HAP-1 (cell line): ENCODE data around the gene MSTN.
A peak's percentile ranks its signal among the peaks of the same experiment; 100 is the strongest.

ENCODE experiments used
- DNase-seq, 2 experiments: peaks; one replicate each; pipeline ENCODE4 v3.0.0-alpha.2; 2016 to 2020; ENCODE audit warnings: low spot score in 2 of 2
- H3K27me3 ChIP-seq: fragments of 250-450 bp; sonication (Bioruptor Pico); 2 replicates; pipeline ENCODE4 v1.5.1; 2020; ENCODE audit warnings: low read depth, mild to moderate bottlenecking, moderate library complexity
- H3K36me3 ChIP-seq: fragments of 250-450 bp; sonication (Bioruptor Pico); replicated peaks from 2 replicates; pipeline ENCODE4 v1.5.1; 2020; ENCODE audit warnings: mild to moderate bottlenecking
- H3K4me1 ChIP-seq: fragments of 250-450 bp; sonication (Bioruptor Pico); 2 replicates; pipeline ENCODE4 v1.5.1; 2020; ENCODE audit warnings: mild to moderate bottlenecking
- H3K4me3 ChIP-seq: fragments of 250-450 bp; sonication (Bioruptor Pico); 2 replicates; pipeline ENCODE4 v1.5.1; 2020; ENCODE audit warnings: mild to moderate bottlenecking, moderate library complexity
- H3K9me3 ChIP-seq: fragments of 250-450 bp; sonication (Bioruptor Pico); 2 replicates; pipeline ENCODE4 v1.5.1; 2020; ENCODE audit warnings: mild to moderate bottlenecking, moderate library complexity
- in situ Hi-C: fragments of 300-500 bp; cut with MboI; formaldehyde crosslinking; loops from 3 replicates; pipeline ENCODE4 v1.14.3; 2020; ENCODE audit warnings: low sequenced_read_pairs, inconsistent platforms, mixed read lengths

Gene MSTN

GRCh38 chr2:190088917-190089316, 26.4 kb upstream of the MSTN start:
- Histone ChIP-seq H3K4me1 (no peaks in the 10 kb centered on the region), H3K9me3 (no peaks in the 10 kb centered on the region), H3K4me3 (no peak overlapping the region), H3K27me3 (no peaks in the 10 kb centered on the region), H3K36me3 (no peaks in the 10 kb centered on the region)
- in situ Hi-C loops, result loop anchor here (10.0 to 25.0 kb wide), 2 partner anchors 286 to 423 kb away; no protein-coding TSS in a partner anchor
- peak; percentile 54 to 70 for DNase-seq

DNA sequence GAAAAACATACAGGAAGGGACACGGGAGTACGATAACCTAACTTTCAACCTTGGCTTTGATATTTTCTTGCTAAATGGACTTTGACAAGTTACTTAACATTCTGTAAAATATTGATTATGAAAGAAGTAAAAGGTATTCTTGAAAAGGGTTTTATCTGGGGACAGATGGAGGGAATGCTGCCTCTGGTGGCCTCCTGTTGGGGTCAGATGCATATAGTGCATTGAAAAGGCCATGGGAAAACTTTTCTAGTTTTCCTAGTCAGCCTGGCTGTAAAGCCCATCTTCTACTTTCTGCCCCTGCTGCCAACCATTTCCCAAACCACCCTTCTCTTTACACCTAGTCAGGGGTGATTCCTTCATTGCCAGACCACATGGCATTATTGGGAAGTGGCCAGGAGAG, 22.2 kb upstream of the MSTN start:
- in situ Hi-C loops, result loop anchor here (10.0 to 25.0 kb wide), 2 partner anchors 290 to 428 kb away; no protein-coding TSS in a partner anchor
- no peak overlapping the region for H3K4me3 ChIP-seq
- H3K4me1 ChIP-seq, result no peaks in the 10 kb centered on the region
- H3K36me3 ChIP-seq, result no peaks in the 10 kb centered on the region
- no peaks in the 10 kb centered on the region for H3K9me3 ChIP-seq
- H3K27me3 ChIP-seq, result no peaks in the 10 kb centered on the region
- no peak for DNase-seq

GRCh38 chr2:190082118-190082517, 19.6 kb upstream of the MSTN start:
- in situ Hi-C loops, result loop anchor here (10.0 to 25.0 kb wide), 2 partner anchors 293 to 430 kb away; no protein-coding TSS in a partner anchor

DNA sequence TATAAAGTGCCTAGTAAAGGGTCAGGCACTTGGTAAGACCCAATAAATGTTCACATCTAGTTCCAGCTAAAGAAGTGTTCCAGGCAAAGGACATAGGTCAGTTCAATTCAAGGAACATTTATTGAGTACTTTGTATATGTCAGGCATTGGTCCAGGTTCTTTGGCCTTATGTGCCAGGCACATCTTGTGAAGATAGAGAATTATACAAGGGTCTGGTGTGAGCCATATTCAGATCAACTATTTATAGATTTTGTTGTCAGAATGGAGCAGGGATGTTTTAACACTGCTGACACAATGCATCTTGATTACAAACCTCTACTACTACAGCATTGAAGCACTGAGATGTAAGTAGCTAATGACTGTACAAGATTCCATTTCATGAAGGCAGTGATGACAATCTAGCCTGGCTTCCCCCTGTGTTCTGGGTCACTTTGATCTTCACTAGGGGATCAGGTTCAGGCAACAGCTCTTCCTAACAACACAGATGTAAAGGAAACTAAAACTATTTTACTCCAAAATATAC, 18.1 kb upstream of the MSTN start:
- no peak overlapping the region for H3K4me3 ChIP-seq
- H3K9me3 ChIP-seq, result no peaks in the 10 kb centered on the region
- in situ Hi-C loops, result loop anchor here (10.0 to 25.0 kb wide), 2 partner anchors 294 to 432 kb away; no protein-coding TSS in a partner anchor
- H3K27me3 ChIP-seq, result no peaks in the 10 kb centered on the region
- H3K4me1 ChIP-seq, result no peaks in the 10 kb centered on the region
- no peaks in the 10 kb centered on the region for H3K36me3 ChIP-seq
- no peak for DNase-seq

More at GRCh38 chr2:190082118-190082517, 19.6 kb upstream of the MSTN start:
- H3K36me3 ChIP-seq, result no peaks in the 10 kb centered on the region
- no peak for DNase-seq
- H3K4me3 ChIP-seq, result no peak overlapping the region
- H3K4me1 ChIP-seq, result no peaks in the 10 kb centered on the region
- no peaks in the 10 kb centered on the region for H3K9me3 ChIP-seq
- H3K27me3 ChIP-seq, result no peaks in the 10 kb centered on the region

DNA sequence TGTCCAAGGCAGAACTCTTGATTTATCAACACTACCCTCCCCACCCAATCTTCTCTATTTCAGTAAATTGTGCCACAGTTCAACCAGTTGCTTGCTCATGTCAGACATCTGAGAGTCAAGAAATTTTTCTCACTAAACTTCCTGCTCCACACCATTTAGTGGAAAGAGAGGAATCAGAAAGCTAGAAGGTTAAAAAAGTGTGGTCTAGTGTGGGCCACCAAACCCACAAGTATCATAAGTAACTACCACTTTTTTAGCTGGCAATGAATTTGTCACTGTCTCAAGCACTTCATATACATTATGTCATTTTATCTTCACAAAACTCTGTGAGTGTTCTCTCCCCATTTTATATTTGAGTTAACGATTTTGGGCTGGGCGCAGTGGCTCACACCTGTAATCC, 16.6 kb upstream of the MSTN start:
- DNase-seq, result no peak
- Histone ChIP-seq H3K27me3 (no peaks in the 10 kb centered on the region), H3K9me3 (no peaks in the 10 kb centered on the region), H3K36me3 (no peaks in the 10 kb centered on the region), H3K4me3 (no peak overlapping the region), H3K4me1 (no peaks in the 10 kb centered on the region)
- in situ Hi-C loops, result loop anchor here (25.0 kb wide), 1 partner anchor 433 kb away; no protein-coding TSS in a partner anchor

DNA sequence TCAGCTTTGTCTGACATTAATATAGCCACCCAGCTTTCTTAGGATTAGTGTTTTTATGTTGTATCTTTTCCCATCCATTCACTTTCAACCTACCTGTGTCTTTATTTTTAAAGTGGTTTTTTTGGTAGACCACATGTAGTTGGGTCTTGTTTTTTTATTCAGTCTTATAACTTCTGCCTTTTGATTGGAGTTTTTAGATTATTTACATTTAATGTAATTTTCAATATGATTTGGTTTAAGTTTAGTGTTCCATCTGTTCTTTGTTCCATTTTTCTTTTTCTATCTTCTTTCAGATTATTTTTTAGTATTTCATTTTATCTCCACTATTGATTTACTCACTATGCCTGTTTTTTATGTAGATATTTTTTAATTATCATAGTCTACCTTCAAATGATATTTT, 13.1 kb upstream of the MSTN start:
- in situ Hi-C loops, result loop anchor here (25.0 kb wide), 1 partner anchor 437 kb away; no protein-coding TSS in a partner anchor
- no peaks in the 10 kb centered on the region for H3K36me3 ChIP-seq
- H3K9me3 ChIP-seq, result no peaks in the 10 kb centered on the region
- no peak for DNase-seq
- H3K4me3 ChIP-seq, result no peak overlapping the region
- H3K27me3 ChIP-seq, result no peaks in the 10 kb centered on the region
- no peaks in the 10 kb centered on the region for H3K4me1 ChIP-seq

GRCh38 chr2:190069936-190070696, 7.6 kb upstream of the MSTN start:
- DNase-seq, result peak; percentile 50 to 59
- no peaks in the 10 kb centered on the region for H3K9me3 ChIP-seq
- H3K27me3 ChIP-seq, result no peaks in the 10 kb centered on the region
- no peak overlapping the region for H3K4me3 ChIP-seq
- H3K36me3 ChIP-seq, result no peaks in the 10 kb centered on the region
- in situ Hi-C loops, result no loop called here
- H3K4me1 ChIP-seq, result no peaks in the 10 kb centered on the region

DNA sequence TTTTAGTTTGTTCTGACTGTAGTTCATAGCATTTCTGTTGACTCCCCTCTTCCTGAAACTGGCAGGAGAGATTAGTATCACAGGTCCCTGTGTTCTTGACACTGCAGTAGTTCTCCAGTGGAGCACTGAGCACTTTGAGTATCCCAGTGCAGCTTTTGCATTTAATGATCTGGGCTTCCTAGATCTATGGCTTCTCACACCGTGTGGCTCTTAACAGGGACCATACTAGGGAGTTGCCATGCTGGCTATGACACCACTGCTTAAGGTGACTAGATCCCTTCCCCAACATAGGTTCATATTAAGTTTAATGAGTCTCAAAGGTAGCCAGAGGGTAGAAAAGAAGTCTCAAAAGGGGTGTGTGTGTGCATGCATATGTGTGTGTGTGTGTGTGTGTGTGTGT, 6.2 kb upstream of the MSTN start:
- in situ Hi-C loops, result no loop called here

GRCh38 chr2:190065839-190066238, 3.3 kb upstream of the MSTN start:
- DNase-seq, result no peak
- Histone ChIP-seq H3K9me3 (no peaks in the 10 kb centered on the region), H3K36me3 (no peaks in the 10 kb centered on the region), H3K4me3 (no peak overlapping the region), H3K27me3 (no peaks in the 10 kb centered on the region), H3K4me1 (no peaks in the 10 kb centered on the region)
- in situ Hi-C loops, result no loop called here

More for the DNA sequence above, 6.2 kb upstream of the MSTN start:
- no peak for DNase-seq
- no peaks in the 10 kb centered on the region for H3K36me3 ChIP-seq
- no peak overlapping the region for H3K4me3 ChIP-seq
- H3K27me3 ChIP-seq, result no peaks in the 10 kb centered on the region
- no peaks in the 10 kb centered on the region for H3K9me3 ChIP-seq
- no peaks in the 10 kb centered on the region for H3K4me1 ChIP-seq

- DNase-seq, result no peak
- Histone ChIP-seq H3K27me3 (no peaks in the 10 kb centered on the region), H3K4me1 (no peaks in the 10 kb centered on the region), H3K9me3 (no peaks in the 10 kb centered on the region), H3K4me3 (no peak overlapping the region), H3K36me3 (no peaks in the 10 kb centered on the region)
- in situ Hi-C loops, result no loop called here
Observed at GRCh38 chr2:190063624-190064023, 1.1 kb upstream of the MSTN start.

- H3K4me1 ChIP-seq, result no peaks in the 10 kb centered on the region
- DNase-seq, result no peak
- no peak overlapping the region for H3K4me3 ChIP-seq
- H3K27me3 ChIP-seq, result no peaks in the 10 kb centered on the region
- H3K9me3 ChIP-seq, result no peaks in the 10 kb centered on the region
- H3K36me3 ChIP-seq, result no peaks in the 10 kb centered on the region
- in situ Hi-C loops, result no loop called here
Observed at GRCh38 chr2:190062053-190062452, 476 bp downstream of the MSTN start.

- no peaks in the 10 kb centered on the region for H3K9me3 ChIP-seq
- in situ Hi-C loops, result no loop called here
- H3K4me1 ChIP-seq, result no peaks in the 10 kb centered on the region
- no peak for DNase-seq
- H3K4me3 ChIP-seq, result no peak overlapping the region
- H3K36me3 ChIP-seq, result no peaks in the 10 kb centered on the region
- H3K27me3 ChIP-seq, result no peaks in the 10 kb centered on the region
Observed at GRCh38 chr2:190060626-190061025, 1.9 kb downstream of the MSTN start.

DNA sequence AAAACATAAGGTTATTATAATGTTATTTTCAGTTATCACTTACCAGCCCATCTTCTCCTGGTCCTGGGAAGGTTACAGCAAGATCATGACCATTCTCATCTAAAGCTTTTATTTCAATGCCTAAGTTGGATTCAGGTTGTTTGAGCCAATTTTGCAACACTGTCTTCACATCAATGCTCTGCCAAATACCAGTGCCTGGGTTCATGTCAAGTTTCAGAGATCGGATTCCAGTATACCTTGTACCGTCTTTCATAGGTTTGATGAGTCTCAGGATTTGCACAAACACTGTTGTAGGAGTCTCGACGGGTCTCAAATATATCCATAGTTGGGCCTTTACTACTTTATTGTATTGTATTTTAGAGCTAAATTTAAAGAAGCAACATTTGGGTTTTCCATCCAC, 2.5 kb downstream of the MSTN start:
- H3K36me3 ChIP-seq, result no peaks in the 10 kb centered on the region
- in situ Hi-C loops, result no loop called here
- H3K27me3 ChIP-seq, result no peaks in the 10 kb centered on the region
- H3K4me3 ChIP-seq, result no peak overlapping the region
- no peak for DNase-seq
- no peaks in the 10 kb centered on the region for H3K9me3 ChIP-seq
- H3K4me1 ChIP-seq, result no peaks in the 10 kb centered on the region

DNA sequence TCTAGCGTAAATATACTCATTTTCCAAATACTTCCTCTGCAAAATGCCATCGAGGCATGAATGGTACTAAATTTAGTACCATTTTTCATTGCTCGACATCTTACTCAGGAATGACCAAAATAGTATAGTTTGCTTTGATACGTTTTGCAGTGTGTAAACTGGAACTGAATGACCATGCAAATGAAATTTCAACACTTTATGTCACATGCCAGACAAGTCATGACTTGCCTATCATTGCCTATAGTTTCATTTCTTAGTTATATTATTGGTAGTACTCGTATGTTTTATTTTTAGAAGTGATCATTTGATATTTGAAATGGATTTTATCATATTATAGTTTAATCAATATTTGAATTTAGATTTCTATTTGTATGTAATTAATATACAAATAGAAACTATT, 9.1 kb downstream of the MSTN start:
- H3K36me3 ChIP-seq, result no peaks in the 10 kb centered on the region
- no peak overlapping the region for H3K4me3 ChIP-seq
- H3K4me1 ChIP-seq, result no peaks in the 10 kb centered on the region
- H3K9me3 ChIP-seq, result no peaks in the 10 kb centered on the region
- in situ Hi-C loops, result no loop called here
- no peak for DNase-seq
- H3K27me3 ChIP-seq, result no peaks in the 10 kb centered on the region
